ENCODE measurements around the gene PROM2.

The PROM2 gene

DNA sequence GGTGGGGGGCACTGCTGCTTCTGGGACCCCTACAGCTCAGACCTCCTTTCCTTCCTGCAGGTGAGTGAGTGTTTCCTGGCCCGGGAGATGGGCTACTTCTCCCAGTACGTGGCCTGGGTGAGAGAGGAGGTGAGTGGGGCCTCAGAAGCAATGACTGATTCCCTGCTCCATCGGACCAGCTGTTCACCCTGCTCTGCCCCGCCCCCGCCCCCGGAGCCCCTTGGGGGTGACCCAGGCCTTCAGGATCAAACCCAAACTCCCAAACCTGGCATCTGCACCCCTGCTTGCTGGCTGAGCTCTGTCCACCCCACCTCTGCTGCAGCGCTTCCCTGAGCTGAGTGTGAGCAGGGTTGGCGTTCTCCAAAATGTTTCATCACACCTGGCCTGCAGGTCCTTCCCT, 13.1 kb downstream of the PROM2 start:
- peak; percentile 48 for DNase-seq

DNA sequence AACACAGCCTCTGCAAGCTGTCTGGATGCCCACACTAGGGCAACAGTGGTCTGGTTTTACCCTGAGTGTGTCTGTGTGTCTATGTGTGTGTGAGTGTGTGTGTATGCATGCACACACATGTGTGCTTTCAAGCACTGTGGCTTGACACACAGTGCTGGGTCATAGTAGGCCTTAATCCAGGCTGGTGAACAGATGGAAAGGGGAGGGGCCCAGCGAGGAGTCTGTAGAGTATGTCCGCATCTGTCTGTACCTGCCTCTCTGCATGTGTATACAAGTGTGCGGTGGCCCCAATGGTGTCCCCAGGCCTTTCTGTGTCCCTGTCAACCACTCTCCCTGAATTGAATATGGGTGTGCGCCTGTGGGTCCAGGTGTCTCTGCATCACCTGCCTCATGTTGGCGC, 13.6 kb downstream of the PROM2 start:
- peak; percentile 93 for DNase-seq

DNA sequence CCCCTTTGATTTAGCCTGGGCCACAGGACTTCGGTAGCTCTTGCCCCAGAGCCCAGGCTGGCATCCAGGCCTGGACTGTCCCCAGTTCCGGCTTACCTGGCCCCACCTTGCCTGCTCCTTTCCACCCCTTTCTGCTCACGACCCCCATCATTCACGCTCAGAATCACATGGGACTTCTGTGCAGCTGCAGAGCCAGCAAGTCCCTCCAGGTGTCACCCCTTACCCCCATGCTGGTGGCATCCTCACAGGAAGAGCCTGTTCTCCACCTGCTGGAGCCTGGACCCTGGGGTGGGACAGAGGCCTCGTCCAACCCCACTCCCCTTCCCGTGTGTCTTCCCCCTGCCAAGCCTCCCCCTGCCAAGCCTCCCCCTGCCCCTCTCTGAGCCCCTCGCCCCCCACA, 15.0 kb downstream of the PROM2 start:
- peak; percentile 51 for DNase-seq

DNA sequence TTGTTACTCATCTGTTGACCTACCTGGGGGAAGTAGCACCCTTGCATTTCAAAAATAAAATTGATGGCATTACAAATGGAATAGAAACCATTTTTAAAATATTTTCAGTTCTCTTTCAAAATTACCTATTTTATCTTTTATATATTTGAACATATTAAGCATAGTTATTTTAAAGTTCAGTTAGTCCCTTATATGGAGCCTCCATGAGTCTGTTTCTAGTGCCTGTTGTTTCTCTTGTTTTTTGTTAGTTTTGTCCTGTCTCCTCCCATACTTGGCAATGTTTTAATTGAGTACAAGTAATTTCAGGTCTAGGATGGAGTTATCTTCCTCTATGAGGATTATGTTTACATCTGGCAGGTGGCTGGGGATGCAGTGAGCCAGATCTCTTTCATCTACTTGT, 17.0 kb downstream of the PROM2 start:
- DNase-seq: no peak

DNA sequence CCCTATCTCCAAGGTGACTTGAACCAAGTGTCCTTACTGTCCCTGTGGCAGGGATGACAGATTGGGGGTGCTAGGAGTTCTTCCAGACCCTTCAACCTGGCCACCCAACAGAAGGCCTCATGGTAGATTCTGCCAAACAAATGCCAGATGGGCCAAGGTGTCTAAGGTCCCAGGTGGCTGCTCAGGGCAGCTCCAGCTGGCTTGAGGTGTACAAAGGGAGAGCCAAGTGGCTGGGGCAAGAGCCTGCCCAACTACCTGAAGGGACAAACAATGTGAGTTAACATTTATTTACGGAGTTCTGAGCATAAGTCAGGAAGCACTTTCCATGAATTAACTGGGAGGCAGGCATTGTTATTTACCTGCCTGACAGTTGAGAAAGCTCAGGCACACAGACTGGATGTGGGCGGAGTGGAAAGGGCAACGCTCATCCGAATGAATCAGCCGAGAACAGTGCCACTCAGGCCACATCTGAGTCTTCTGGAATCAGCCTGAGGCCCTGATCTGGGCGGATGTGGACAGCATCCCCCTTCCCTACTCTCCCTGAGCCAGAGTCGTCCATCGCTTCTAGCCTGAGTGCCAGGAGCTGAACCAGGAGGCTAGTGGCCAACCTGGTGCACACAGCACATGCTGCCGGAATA, 18.5 kb downstream of the PROM2 start:
- DNase-seq: no peak

DNA sequence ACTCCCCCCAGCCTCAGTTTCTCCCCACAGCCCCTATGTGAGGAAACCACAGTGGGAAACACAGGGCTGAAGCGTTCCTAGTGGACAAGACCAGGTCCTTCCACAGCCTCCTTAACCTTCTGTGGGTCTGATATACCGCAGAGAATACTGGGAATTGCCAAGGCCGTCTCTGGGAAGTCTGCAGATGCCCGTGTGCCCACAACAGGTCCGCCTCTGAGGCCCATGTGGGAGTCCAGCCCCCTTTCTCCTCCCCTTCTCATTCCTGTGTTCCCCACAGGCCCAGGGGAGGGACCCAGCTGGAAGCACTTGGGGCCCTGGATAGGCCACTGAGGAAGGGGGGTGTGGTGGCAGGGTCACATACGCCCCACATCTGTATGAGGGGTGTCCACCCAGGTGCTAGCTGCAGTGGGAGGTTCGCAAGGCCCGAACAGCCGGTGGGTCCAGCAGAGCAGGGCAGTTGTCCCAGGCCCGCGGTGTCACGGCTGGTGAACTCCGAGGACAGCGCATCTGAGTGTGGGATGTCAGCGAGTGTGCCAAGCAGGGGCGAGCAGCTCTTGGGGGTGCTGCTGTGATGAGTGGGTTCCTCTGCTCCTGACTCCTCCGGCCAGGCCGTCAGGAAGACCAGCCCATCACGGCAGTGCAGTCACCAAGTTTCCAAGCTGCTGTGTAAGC, 20.5 kb downstream of the PROM2 start:
- no peak for DNase-seq

DNA sequence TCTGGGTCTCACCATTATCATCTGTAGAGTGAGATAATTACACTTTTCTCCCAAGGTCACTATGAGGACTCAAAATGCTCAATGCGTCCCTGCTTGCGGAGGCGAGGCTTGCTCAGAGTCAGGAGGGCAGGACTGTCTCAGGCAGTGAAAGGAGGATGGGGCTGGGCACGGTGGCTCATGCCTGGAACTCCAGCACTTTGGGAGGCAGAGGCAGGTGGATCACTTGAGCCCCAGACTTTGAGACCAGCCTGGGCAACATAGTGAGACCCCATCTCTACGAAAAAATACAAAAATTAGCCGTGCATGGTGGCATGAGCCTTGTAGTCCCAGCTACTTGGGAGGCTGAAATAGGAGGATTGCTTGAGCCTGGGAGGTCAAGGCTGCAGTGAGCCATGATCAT, 21.1 kb downstream of the PROM2 start:
- DNase-seq: no peak

DNA sequence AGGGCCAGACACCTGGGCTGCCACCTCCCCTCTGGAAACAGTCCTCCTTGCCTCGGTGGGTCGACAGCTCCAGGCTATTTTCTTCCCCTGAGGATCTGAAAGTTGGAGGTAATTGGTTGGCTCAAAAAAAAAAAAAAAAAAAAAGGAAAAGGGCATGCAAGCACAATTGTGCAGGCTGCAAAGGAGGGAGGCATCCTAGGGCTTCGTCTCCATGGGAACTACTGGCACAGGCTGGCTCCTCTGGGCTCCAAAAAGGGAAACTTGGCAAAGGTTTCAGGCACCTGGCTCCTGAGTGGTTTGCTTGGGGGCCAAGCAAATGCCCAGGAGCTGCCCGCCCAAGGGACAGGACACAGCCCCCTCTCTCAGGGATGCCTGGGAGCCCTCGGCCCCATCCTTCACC, 21.8 kb downstream of the PROM2 start:
- no peak for DNase-seq

DNA sequence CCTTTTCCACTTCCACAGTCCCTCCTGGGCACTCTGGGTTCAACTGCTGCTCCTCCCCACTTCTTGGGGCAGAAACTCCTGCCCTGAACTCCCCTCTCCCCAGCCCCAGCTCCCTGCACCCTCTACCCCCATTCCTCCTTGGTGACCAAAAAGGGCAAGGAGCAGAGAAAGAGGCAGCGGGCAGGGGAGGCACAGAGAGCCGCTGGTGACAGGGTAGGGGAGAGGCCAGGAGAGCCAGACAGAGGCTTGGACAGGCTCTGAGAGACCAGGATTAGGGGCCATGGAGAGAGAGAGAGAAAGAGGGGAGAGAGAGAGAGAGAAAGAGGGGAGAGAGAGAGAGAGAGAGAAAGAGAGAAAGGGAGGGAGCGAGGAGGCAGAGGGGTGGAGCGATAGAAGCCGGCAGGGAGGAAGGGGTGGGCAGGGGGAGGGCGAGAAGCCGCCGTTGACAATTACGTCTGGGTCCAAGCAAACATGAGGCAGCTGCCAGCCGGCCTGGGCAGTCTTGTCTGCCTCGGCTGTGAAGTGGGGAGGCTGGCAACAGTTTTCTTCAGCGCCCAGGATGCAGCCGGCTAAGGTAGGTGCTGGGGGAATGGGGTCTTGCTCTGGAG, 22.7 kb downstream of the PROM2 start, which contains the start of gene KCNIP3:
KCNIP3 (plus strand) TSS at position 468 of the 608 bp plus-strand sequence; CDS start at position 560, 92 bp downstream.
- DNase-seq: peak; percentile 75

DNA sequence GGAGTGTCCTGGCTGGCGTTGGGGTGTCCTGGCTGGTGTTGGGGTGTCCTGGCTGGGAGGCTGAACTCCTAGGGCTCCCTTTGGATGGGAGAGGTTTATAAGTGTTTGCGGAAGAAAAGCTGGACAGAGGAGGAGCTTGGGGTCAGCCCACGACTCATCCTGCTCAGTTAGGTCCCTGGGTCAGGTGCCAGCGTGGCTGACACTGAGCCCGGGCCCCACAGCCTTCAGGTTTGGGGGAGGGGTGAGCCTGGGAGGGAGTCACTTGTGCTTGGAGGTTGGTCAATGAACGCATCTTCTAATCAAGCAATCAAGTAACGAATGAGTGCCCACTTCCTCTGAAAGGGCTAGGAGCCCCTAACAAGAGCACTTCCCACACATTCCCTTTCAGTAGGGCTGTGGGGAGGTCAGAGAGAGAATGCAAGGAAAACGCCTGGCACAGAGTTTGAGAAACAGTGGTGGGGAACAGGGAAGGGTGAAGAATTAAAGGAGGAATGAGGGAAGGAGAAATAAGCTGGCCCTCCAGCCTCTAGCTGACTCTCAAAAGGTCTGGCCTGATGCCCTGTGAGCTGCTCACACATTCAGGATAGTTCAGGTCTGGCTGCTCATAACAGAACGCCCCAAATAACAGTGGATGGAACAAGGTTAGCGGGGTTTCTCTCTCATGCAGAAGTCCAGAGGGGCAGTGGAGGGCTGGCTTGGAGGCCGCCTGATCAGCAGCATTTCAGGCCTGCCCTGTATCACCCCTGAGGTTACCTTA, 23.6 kb downstream of the PROM2 start:
- DNase-seq: no peak

DNA sequence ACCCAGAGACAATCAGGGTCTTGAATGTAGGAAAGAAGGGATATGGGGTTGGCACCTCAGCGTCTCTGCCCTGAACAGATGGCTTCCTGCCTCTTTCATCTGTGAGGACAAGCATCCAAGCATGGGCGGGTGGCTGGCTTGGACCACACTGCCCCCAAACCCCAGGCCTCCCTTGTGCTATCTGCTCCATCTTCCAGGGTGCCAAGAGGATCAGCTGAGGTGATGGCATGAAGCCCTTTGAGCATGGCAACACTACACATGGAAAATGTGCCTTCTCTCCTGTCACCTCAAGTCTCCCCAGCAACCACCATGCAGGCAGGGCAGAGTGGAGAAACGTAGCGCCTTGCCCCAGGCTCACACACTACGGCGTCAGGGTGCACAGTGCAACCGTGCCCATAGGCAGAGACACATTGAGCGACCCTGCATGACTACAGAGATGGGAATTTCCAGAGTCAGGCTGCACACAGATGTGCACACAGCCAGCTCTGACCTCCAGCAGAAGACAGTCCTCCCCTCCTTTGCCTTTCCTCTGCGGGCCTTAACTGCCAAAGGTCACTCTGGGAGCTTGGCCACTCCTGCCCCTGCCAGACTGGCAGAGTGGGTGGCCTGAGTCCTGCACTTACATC, 24.4 kb downstream of the PROM2 start:
- no peak for DNase-seq

DNA sequence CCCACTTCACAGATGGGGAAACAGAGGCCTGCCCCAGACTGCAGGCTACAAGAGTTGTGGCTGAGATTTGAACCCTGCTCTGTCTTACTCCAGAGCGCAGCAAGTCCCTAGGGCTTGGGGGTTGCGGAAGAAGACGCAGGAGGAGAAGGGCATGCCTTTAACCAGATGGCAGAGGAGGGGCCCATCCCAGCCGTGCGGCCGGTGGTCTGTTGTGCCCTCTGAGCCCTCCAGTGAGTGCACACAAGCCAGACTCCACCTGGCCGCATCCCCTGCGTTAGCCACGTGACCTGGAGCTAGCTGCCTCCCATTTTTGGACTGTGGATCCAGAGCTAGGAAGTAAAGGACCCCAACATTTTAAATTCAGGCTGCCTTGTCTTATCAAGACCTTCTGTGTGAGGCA, 25.7 kb downstream of the PROM2 start:
- DNase-seq: no peak

DNA sequence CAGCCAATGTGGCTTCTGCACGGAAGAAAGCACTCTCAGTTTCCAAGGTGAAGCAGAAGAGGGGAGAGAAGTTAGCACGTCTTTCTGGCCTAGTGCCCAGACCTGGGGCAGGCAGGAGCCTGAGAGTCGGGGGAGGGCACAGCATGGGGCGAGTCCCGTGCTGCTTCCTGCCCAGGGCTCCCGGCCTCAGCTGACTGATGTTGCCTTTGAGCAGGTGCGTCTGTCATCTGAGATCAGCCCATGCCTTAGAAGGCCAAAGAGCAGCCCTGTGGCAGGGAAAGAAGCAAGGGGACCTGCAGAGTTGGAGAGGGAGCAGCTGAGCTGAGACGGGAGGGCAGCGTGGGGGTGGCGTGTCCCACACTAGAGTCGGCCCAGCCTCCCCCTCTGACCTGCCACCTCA, 26.2 kb downstream of the PROM2 start:
- DNase-seq: no peak

DNA sequence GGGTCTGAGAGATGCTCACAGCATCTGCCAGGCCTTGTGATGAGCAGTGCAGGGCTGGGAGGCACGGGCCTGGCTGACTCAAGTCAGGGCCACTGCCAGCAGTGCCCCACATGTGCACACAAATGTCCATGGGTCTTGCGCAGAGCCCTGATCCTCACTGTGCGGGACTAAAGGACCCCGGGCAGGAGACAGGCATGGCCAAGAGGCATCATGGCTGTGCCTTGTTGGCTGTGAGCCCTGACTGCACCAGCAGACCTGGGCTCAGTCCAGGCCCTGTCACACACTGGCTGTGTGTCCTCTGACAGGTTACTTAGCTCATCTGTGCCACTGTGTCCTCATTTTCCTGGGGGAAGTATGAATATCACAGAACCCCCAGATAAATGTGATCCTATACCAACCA, 26.9 kb downstream of the PROM2 start:
- DNase-seq: no peak

DNA sequence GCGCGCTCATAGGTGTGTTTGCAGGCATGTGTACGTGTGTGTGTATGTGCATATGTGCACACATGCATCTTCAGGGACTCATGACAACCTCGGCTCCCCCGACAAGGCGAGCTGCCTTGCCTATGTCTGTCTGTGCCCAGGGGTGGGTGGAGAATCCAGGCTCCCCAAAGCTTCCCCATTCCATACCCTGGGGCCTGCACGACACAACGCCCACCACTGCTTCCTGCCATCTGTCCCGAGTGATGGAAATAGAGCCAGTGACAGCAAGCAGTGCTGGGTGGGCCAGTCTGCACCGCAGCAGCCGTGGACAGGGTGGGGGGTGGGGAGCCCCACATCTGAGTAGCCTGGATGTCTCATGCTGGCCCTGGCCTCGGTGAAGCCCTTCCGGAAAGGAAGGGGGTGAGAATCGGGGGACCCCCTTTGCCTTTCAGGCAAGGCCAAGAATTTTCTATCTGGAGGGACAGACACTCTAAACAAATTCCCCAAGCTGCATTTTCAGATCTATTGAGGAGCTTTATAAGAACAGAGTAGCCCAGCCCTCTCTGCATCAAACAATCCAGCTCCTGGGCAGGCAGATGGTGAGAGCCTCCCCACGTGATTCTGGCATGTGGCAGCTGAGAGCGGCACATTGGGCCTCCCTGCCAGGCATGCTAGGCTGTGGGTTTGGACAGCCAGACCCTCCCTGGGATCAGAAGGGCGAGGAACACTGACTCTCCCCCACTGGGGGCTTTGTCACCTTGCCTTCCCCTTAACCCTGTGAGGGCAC, 27.8 kb downstream of the PROM2 start:
- DNase-seq: peak; percentile 18

DNA sequence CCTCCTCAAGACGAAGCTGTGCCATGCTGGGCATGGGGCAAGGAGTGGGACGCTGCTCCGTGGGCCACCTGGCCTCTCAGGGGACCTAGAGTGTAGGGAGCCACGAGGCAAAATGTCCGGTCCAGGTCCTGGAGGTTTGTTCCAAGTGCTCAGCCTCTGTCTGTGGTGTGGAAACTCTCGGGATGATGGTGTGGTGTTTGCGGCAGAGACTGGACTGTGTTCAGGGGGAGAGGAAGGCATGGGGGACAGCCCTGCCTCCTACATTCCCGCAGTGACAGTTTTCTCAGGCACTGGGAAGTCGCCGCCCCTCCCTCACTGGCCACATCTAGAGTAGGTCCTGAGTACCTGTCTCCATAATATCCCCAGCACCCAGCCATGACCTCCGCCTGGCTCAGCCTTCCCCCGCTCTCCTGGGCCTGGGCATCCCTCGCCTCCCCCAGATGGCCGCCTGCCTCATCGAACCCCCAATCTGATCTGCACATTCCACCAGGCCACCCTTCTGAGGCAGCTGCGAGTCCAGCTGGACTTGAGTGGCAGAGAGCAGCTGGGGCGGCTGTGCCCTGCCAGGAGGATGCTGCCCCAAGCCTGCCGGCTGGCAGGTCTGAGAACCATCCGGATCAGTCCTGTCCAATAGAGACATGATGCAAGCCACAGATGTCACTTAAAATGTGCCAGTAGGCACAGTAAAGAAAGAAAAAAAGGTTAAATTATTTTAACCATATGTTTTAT, 29.1 kb downstream of the PROM2 start:
- DNase-seq: no peak

DNA sequence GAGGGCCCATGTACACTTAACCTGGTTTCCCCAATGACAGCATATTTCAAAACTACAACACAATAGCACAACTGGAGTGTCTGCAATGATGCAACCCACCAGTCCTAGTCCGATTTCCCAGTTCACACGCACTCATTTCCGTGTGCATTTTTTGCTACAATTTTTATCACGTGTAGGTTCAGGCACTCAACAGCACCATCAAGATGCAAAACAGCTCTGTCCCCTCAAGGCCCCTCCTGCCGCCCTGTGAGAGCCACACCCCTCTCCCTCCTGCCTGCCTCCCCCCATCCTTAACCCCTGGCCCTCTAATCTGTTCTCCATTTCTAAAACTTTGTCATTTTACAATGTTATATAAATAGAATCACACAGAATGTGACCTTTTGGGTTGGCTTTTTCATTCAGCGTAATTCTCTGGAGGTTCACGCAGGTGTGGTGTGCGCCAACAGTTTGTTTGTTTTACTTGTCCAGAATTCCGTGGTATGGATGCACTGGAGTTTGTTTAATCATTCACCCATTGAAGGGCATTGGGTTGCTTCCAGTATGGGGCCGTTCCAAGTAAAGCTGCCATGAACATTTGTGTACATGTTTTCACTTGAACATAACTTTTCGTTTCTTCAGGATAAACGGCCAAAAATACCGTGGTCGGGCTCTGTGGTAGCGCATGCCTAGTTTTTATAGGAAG, 31.3 kb downstream of the PROM2 start:
- DNase-seq: no peak

DNA sequence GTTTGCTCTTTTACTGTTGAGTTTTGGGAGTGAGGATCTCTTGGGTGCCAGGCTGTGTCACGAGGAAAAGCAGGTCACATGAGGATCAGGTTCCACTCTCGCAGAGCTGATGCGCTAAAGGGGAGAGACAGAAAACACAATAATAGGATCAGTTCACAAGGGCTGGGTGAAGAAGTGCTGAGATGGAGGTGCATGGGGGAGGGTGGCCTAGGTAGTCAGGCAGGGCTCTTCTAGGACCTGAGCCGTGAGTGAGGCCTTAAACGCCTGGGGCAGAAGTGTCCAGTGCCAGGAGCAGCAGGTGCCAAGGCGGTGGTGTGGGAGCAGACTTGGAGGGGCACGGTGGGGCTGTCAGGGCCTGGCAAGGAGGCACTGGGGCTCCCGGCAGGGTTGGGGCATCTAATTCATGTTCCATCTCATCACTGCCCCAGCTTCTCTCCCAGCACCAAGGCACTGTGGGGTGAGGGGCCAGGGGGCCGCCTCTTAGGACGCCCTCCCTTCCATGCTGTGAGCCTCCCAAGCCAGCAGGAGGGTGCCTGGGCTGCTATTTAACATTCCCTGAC, 32.2 kb downstream of the PROM2 start:
- DNase-seq: peak; percentile 78

DNA sequence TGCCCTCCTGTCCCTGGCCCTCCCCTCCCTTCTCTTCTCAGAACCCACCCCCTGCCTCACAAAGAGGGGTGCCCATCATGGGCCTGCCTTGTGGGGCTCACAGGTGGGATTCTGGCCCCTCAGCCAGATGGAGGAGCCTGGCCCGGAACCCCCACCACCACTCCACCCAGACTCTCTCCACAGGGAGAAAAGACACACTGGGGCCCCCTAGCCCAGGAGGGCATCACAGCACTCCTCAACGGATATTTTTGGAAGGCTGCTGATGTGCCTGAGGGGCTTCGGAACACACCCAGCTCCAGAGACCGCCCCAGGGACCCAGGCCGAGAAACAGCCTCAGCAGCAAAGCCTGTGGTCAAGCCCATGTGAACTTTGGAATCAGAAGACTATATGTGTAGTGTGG, 32.8 kb downstream of the PROM2 start:
- DNase-seq: no peak

DNA sequence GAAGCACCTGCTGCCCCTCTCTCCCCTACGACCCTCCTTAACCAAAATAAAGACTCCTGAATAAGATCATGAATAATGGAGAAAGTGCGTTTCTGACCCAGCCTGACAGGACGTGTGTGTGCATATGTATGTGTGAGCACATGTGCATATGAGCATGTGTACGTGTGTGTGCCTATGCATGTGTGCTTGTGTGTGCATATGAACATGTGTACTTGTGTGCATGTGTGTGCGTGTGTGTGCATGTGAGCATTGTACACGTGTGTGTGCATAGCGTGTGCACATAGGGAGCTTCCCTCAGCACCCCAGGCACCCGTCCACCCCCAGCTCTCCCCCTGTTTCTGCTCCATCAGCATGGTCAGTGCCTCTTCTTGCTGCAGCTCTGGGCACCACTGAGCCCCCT, 33.6 kb downstream of the PROM2 start:
- DNase-seq: no peak

All from NCI-H82 (cell line).